Liver (tissue), 9 donors: Measurements from ENCODE around the gene MRPL44. TPM values are rescaled to one million over a fixed set of nuclear protein-coding genes. Genes with fewer than 3 reads are reported as not detected.

Experiments
- DNase-seq: peaks from one replicate; pipeline ENCODE4 v3.0.0-alpha.2; 2017; ENCODE audit warnings: low spot score
- H3K27ac ChIP-seq, 2 donors: one replicate each; pipeline ENCODE4 v1.7.0; 2013; ENCODE audit warnings: inconsistent platforms in 2 of 2, low read length in 2 of 2, control low read depth in 1 of 2, low read depth in 1 of 2, mild to moderate bottlenecking in 1 of 2
- H3K27me3 ChIP-seq, 4 donors: one replicate each; pipeline versions ENCODE4 v1.6.1 to v1.7.0; 2013; ENCODE audit warnings: low read length in 3 of 4, inconsistent platforms in 1 of 4, mild to moderate bottlenecking in 1 of 4, moderate library complexity in 1 of 4; ENCODE audit not compliant: control insufficient read depth in 4 of 4, insufficient read depth in 4 of 4
- H3K36me3 ChIP-seq, 4 donors: one replicate each; pipeline versions ENCODE4 v1.6.1 to v1.7.0; 2013; ENCODE audit warnings: low read length in 3 of 4, mild to moderate bottlenecking in 3 of 4, low read depth in 1 of 4, moderate library complexity in 1 of 4; ENCODE audit not compliant: control insufficient read depth in 4 of 4, insufficient read depth in 3 of 4
- H3K4me1 ChIP-seq, 4 donors: one replicate each; pipeline versions ENCODE4 v1.6.1 to v1.7.0; 2013; ENCODE audit warnings: low read length in 3 of 4, mild to moderate bottlenecking in 3 of 4, moderate library complexity in 1 of 4; ENCODE audit not compliant: control insufficient read depth in 4 of 4, insufficient read depth in 4 of 4
- H3K4me3 ChIP-seq, 3 donors: one replicate each; pipeline versions ENCODE4 v1.6.1 to v1.7.0; 2013; ENCODE audit warnings: low read length in 3 of 3, control low read depth in 1 of 3, low read depth in 1 of 3, mild to moderate bottlenecking in 1 of 3
- H3K9ac ChIP-seq, 2 donors: one replicate each; pipeline ENCODE4 v1.7.0; 2013; ENCODE audit warnings: low read length in 2 of 2, mild to moderate bottlenecking in 2 of 2, moderate library complexity in 2 of 2, control low read depth in 1 of 2, low read depth in 1 of 2
- H3K9me3 ChIP-seq, 4 donors: one replicate each; pipeline versions ENCODE4 v1.6.1 to v1.7.0; 2013; ENCODE audit warnings: low read length in 3 of 4; ENCODE audit not compliant: control insufficient read depth in 4 of 4
- CTCF ChIP-seq: fragments of 150-350 bp; IDR thresholded peaks from 2 replicates; pipeline ENCODE4 v1.5.1; 2017; ENCODE audit warnings: improper control_type of control experiment, low read depth, low read length; ENCODE audit not compliant: missing input control
- EGR1 ChIP-seq, 2 donors: IDR thresholded peaks; 2 replicates each; pipeline ENCODE4 v1.6.1; 2016 to 2018; ENCODE audit warnings: antibody characterized with exemption in 2 of 2, low read depth in 2 of 2
- FOXA1 ChIP-seq: IDR thresholded peaks from 2 replicates; pipeline ENCODE4 v1.6.1; 2016; ENCODE audit warnings: antibody characterized with exemption
- FOXA2 ChIP-seq: IDR thresholded peaks from 2 replicates; pipeline ENCODE4 v1.6.1; 2016; ENCODE audit warnings: antibody characterized with exemption
- GABPA ChIP-seq, 2 donors: IDR thresholded peaks in 1 of 2; conservative IDR thresholded peaks in 1 of 2; 2 replicates each; pipeline ENCODE4 v1.6.1; 2016; ENCODE audit warnings: antibody characterized with exemption in 2 of 2, mild to moderate bottlenecking in 1 of 2, moderate library complexity in 1 of 2
- HNF4A ChIP-seq, 2 donors: conservative IDR thresholded peaks; 2 replicates each; pipeline ENCODE4 v1.6.1; 2016; ENCODE audit warnings: antibody characterized with exemption in 2 of 2, mild to moderate bottlenecking in 2 of 2
- HNF4G ChIP-seq: IDR thresholded peaks from 2 replicates; pipeline ENCODE4 v1.6.1; 2016; ENCODE audit warnings: antibody characterized with exemption
- JUND ChIP-seq, 2 donors: IDR thresholded peaks; 2 replicates each; pipeline ENCODE4 v1.6.1; 2016; ENCODE audit warnings: antibody characterized with exemption in 2 of 2
- NR2F2 ChIP-seq: IDR thresholded peaks from 2 replicates; pipeline ENCODE4 v1.6.1; 2016; ENCODE audit warnings: antibody characterized with exemption
- RAD21 ChIP-seq, 2 donors: IDR thresholded peaks; 2 replicates each; pipeline ENCODE4 v1.6.1; 2016; ENCODE audit warnings: antibody characterized with exemption in 2 of 2, mild to moderate bottlenecking in 2 of 2
- REST ChIP-seq: IDR thresholded peaks from 2 replicates; pipeline ENCODE4 v1.6.1; 2016; ENCODE audit warnings: antibody characterized with exemption, mild to moderate bottlenecking
- RXRA ChIP-seq, 2 donors: IDR thresholded peaks; 2 replicates each; pipeline ENCODE4 v1.6.1; 2017 to 2018; ENCODE audit warnings: antibody characterized with exemption in 2 of 2, mild to moderate bottlenecking in 1 of 2
- SP1 ChIP-seq: IDR thresholded peaks from 2 replicates; pipeline ENCODE4 v1.6.1; 2018; ENCODE audit warnings: antibody characterized with exemption, mild to moderate bottlenecking
- TAF1 ChIP-seq: conservative IDR thresholded peaks from 2 replicates; pipeline ENCODE4 v1.6.1; 2016; ENCODE audit warnings: antibody characterized with exemption, mild to moderate bottlenecking
- YY1 ChIP-seq: IDR thresholded peaks from 2 replicates; pipeline ENCODE4 v1.6.1; 2016; ENCODE audit warnings: antibody characterized with exemption, mild to moderate bottlenecking
- polyA plus RNA-seq, 2 donors: library from polyadenylated mRNA; stranded (reverse) in 1 of 2; unstranded in 1 of 2; fragments of 200-250 nt in 1 of 2; fragments of >200 nt in 1 of 2; fragmentation: Nextera tagmentation in 1 of 2; extraction: Ambion mirVana in 1 of 2; gene quantifications; one replicate each; pipeline versions ENCODE4 v1.2.1 to v1.2.3, GENCODE V29; 2013 to 2015
- total RNA-seq, 2 donors: library from RNA; depleted of rRNA; stranded (reverse); fragments of >200 nt; gene quantifications; one replicate each; pipeline ENCODE4 v1.2.3, GENCODE V29; 2014
- TF ChIP-seq, protein P1 (sequence below): IDR thresholded peaks from 2 replicates; pipeline ENCODE4 v1.6.1; 2016; ENCODE audit warnings: antibody characterized with exemption
- TF ChIP-seq, protein P2 (sequence below): IDR thresholded peaks from 2 replicates; pipeline ENCODE4 v1.6.1; 2016; ENCODE audit warnings: antibody characterized with exemption
- TF ChIP-seq, protein P3 (sequence below): IDR thresholded peaks from 2 replicates; pipeline ENCODE4 v1.6.1; 2016; ENCODE audit warnings: antibody characterized with exemption
- donor health status: healthy.
- donor health status: healthy.
- donor health status: healthy.
- donor health status: healthy.
- donor health status: healthy.

Gene MRPL44
- total and polyA plus RNA-seq, 4 donors, result 19.0 to 27.8 (median 23.8) TPM

DNA sequence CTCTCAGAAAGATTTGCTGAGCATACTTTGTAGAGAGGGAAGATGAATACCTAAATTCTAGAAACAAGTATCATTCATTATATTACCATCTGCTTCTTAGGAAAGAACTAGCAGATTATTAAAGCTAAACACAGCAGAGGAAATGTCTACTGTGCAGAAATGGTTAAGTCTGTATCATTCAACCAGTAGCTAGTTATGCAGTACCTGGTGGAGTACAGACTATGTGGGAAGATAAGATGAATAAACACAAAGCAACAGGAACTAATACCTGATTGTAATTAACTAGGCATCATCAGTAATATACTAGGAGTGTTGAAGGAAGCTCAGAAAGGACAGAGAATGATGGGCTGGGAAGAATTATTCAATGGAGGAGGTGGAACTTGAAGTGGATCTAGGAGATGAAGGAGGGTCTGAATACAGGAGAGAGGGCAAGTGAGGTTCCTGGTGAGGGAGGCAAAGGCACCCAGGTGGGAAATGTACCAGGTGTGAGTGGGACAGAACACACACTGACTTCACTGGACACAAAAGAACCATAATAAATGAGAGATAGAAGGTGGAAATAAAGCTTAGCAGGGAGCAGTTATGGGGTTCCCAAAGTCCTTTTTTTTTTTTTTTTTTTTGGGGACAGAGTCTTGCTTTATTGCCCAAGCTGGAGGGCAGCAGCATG lies 21.7 kb upstream of the MRPL44 start:
- DNase-seq, result no peak
- TF ChIP-seq NR2F2 (no peak), HNF4G (no peak), TAF1 (no peak), CTCF (no peak), YY1 (no peak), SP1 (no peak), FOXA2 (no peak), REST (no peak), HNF4A (conservative IDR thresholded peaks at IDR 0.05) (no peak), EGR1 (IDR thresholded peaks at IDR 0.05; ENCODE audit: low read depth in 2 of 2) (no peak), JUND (IDR thresholded peaks at IDR 0.05) (no peak), FOXA1 (no peak), GABPA (IDR thresholded peaks at IDR 0.05 in 1 of 2, conservative IDR thresholded peaks at IDR 0.05 in 1 of 2) (no peak), RAD21 (IDR thresholded peaks at IDR 0.05) (no peak), RXRA (IDR thresholded peaks at IDR 0.05) (no peak)
- TF ChIP-seq, protein P1, sequence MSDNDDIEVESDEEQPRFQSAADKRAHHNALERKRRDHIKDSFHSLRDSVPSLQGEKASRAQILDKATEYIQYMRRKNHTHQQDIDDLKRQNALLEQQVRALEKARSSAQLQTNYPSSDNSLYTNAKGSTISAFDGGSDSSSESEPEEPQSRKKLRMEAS, result no peak
- TF ChIP-seq, protein P2, sequence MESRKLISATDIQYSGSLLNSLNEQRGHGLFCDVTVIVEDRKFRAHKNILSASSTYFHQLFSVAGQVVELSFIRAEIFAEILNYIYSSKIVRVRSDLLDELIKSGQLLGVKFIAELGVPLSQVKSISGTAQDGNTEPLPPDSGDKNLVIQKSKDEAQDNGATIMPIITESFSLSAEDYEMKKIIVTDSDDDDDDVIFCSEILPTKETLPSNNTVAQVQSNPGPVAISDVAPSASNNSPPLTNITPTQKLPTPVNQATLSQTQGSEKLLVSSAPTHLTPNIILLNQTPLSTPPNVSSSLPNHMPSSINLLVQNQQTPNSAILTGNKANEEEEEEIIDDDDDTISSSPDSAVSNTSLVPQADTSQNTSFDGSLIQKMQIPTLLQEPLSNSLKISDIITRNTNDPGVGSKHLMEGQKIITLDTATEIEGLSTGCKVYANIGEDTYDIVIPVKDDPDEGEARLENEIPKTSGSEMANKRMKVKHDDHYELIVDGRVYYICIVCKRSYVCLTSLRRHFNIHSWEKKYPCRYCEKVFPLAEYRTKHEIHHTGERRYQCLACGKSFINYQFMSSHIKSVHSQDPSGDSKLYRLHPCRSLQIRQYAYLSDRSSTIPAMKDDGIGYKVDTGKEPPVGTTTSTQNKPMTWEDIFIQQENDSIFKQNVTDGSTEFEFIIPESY, result no peak
- TF ChIP-seq, protein P3, sequence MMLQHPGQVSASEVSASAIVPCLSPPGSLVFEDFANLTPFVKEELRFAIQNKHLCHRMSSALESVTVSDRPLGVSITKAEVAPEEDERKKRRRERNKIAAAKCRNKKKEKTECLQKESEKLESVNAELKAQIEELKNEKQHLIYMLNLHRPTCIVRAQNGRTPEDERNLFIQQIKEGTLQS, result no peak
- no peak overlapping the region for H3K9ac ChIP-seq
- no peak overlapping the region for H3K27ac ChIP-seq
- H3K36me3 ChIP-seq, result no peaks in the 10 kb centered on the region
- H3K9me3 ChIP-seq, result no peaks in the 10 kb centered on the region
- no peaks in the 10 kb centered on the region for H3K27me3 ChIP-seq
- H3K4me1 ChIP-seq, result peaks cover 5 to 21% (median 14%) of the 10 kb centered on the region in 4 donors
- no peak overlapping the region for H3K4me3 ChIP-seq
